Adrenal gland (tissue), 12 donors: ENCODE data around the gene RICTOR. TPM values are rescaled to one million over a fixed set of nuclear protein-coding genes. Genes with fewer than 3 reads are reported as not detected.

Experiments used
- DNase-seq, 7 donors: peaks; one replicate each; pipeline ENCODE4 v3.0.0-alpha.2; 2019 to 2020
- H3K27ac ChIP-seq, 5 donors: fragments of 200-600 bp; sonication (generic) in 4 of 5; 1 replicate in 3 of 5; 2 replicates in 2 of 5; pipeline versions ENCODE4 v1.5.1 to v1.8.0; 2016 to 2020; ENCODE audit warnings: mild to moderate bottlenecking in 1 of 5
- H3K27me3 ChIP-seq: fragments of 200-600 bp; 2 replicates; pipeline ENCODE4 v1.8.0; 2021
- H3K36me3 ChIP-seq, 2 donors: fragments of 200-600 bp; replicated peaks in 1 of 2; 1 replicate in 1 of 2; 2 replicates in 1 of 2; pipeline versions ENCODE4 v1.5.1 to v1.8.0; 2018 to 2022
- H3K4me1 ChIP-seq, 2 donors: fragments of 200-600 bp; replicated peaks in 1 of 2; 1 replicate in 1 of 2; 2 replicates in 1 of 2; pipeline versions ENCODE4 v1.5.1 to v1.8.0; 2018 to 2021
- H3K4me3 ChIP-seq, 4 donors: fragments of 200-600 bp; sonication (generic) in 3 of 4; one replicate each; pipeline ENCODE4 v1.5.1; 2016 to 2018
- H3K9me3 ChIP-seq, 3 donors: fragments of 200-600 bp; sonication (generic) in 1 of 3; replicated peaks in 1 of 3; 1 replicate in 2 of 3; 2 replicates in 1 of 3; pipeline versions ENCODE4 v1.5.1 to v1.8.0; 2016 to 2021
- CTCF ChIP-seq, 6 experiments: fragments of 450-650 bp in 4 of 6; fragments of 200-600 bp in 2 of 6; sonication (generic) in 1 of 6; IDR thresholded peaks; 1 replicate in 5 of 6; 2 replicates in 1 of 6; pipeline versions ENCODE4 v1.5.1 to v1.8.0; 2016 to 2021; ENCODE audit warnings: antibody characterized with exemption in 6 of 6, mild to moderate bottlenecking in 2 of 6, moderate library complexity in 1 of 6
- POLR2A ChIP-seq, 2 donors: fragments of 450-650 bp; IDR thresholded peaks; one replicate each; pipeline ENCODE4 v1.6.1; 2017; ENCODE audit warnings: antibody characterized with exemption in 2 of 2, mild to moderate bottlenecking in 2 of 2, moderate library complexity in 1 of 2
- WGBS, 4 donors: extraction: QIAGEN DNeasy Blood & Tissue Kit in 2 of 4; methylation state at CpG; one replicate each; pipeline versions ENCODE4 v1.1.5 to v1.1.7; 2013 to 2017; 5-methylcytosine and 5-hydroxymethylcytosine counted together
- intact Hi-C, 2 donors: fragments of 100-400 bp; cut with DNase I; formaldehyde crosslinking; loops; one replicate each; pipeline versions ENCODE4 v1.14.1 to v1.15.0; 2022 to 2023
- polyA plus RNA-seq, 3 donors: library from polyadenylated mRNA; stranded (reverse); fragments of 200-250 nt in 2 of 3; fragments of 350-450 nt in 1 of 3; fragmentation: Illumina TruSeq in 1 of 3; extraction: RNeasy Lipid Tissue Mini Kit (QIAGEN cat#74804) in 1 of 3; gene quantifications; one replicate each; pipeline ENCODE4 v1.2.3, GENCODE V29; 2013 to 2014
- total RNA-seq, 9 donors: library from RNA; depleted of rRNA in 4 of 9; stranded (reverse); fragments of >200 nt in 4 of 9; fragments of 120-200 nt in 1 of 9; fragmentation: NEBNext Ultra II Directional in 1 of 9; extraction: Animal tissue kit (Norgen Biotek cat#: 25700) in 1 of 9; gene quantifications; one replicate each; pipeline versions ENCODE4 v1.1.0 to v1.2.4, GENCODE V29; 2013 to 2023
- donor health status: healthy with polysubstance abuse.
- donor health status: Bipolar disorder and iron deficiency.
- donor health status: DM: yes; HTN: yes; CAD: no.
- donor health status: DM: no; HTN: no; CAD: no.
- donor health status: DM: no; HTN: no; CAD: no.
- donor health status: DM: yes; HTN: yes; CAD: no.

The RICTOR gene
- total and polyA plus RNA-seq, 12 donors = 4.7 to 44.7 (median 21.7) TPM

- no peak for DNase-seq
- no peaks in the 10 kb centered on the region for H3K27me3 ChIP-seq
- no peak overlapping the region for H3K27ac ChIP-seq
- WGBS, 4 donors = 82 to 87% (median 86%) methylated on average over 4 of the region's 4 CpGs
- intact Hi-C loops = no loop called here
- H3K4me3 ChIP-seq = no peak overlapping the region
- peaks cover 0 to 46% of the 10 kb centered on the region in 2 donors for H3K36me3 ChIP-seq
- H3K4me1 ChIP-seq = peaks cover 0 to 4% of the 10 kb centered on the region in 2 donors
- TF ChIP-seq CTCF (IDR thresholded peaks at IDR 0.05) = no peak
- H3K9me3 ChIP-seq = no peaks in the 10 kb centered on the region
These were observed 141.3 kb downstream of the RICTOR start for GRCh38 chr5:38932854-38933408.

GRCh38 chr5:38931731-38932130, 142.5 kb downstream of the RICTOR start:
- no peak for DNase-seq
- 58 to 70% (median 66%) methylated on average over 4 of the region's 4 CpGs for WGBS, 4 donors

GRCh38 chr5:38929838-38930237, 144.4 kb downstream of the RICTOR start:
- Histone ChIP-seq H3K27me3 (no peaks in the 10 kb centered on the region), H3K9me3 (no peaks in the 10 kb centered on the region), H3K4me3 (no peak overlapping the region), H3K27ac (no peak overlapping the region), H3K36me3 (peaks cover 0 to 43% of the 10 kb centered on the region in 2 donors), H3K4me1 (peaks cover 0 to 4% of the 10 kb centered on the region in 2 donors)
- 62 to 74% (median 68%) methylated on average over 2 of the region's 2 CpGs for WGBS, 4 donors
- TF ChIP-seq POLR2A (IDR thresholded peaks at IDR 0.05) (no peak), CTCF (IDR thresholded peaks at IDR 0.05) (no peak)
- DNase-seq = no peak
- intact Hi-C loops = loop anchor here in 1 of 2 donors (10.0 kb wide), 1 partner anchor 485 kb away; no protein-coding TSS in a partner anchor

More at GRCh38 chr5:38931731-38932130, 142.5 kb downstream of the RICTOR start:
- no peaks in the 10 kb centered on the region for H3K9me3 ChIP-seq
- TF ChIP-seq CTCF (IDR thresholded peaks at IDR 0.05) (no peak), POLR2A (IDR thresholded peaks at IDR 0.05) (no peak)
- peaks cover 0 to 4% of the 10 kb centered on the region in 2 donors for H3K4me1 ChIP-seq
- H3K36me3 ChIP-seq = peaks cover 0 to 41% of the 10 kb centered on the region in 2 donors
- H3K4me3 ChIP-seq = no peak overlapping the region
- intact Hi-C loops = no loop called here
- H3K27me3 ChIP-seq = no peaks in the 10 kb centered on the region
- peak overlapping the region in 2 of 5 donors; percentile 40 to 53 for H3K27ac ChIP-seq

- intact Hi-C loops = loop anchor here in 1 of 2 donors (10.0 kb wide), 1 partner anchor 483 kb away; no protein-coding TSS in a partner anchor
- Histone ChIP-seq H3K9me3 (no peaks in the 10 kb centered on the region), H3K4me1 (peaks cover 8 to 15% of the 10 kb centered on the region in 2 donors), H3K27me3 (no peaks in the 10 kb centered on the region), H3K27ac (no peak overlapping the region), H3K4me3 (no peak overlapping the region), H3K36me3 (peaks cover 0 to 33% of the 10 kb centered on the region in 2 donors)
- DNase-seq = no peak
- TF ChIP-seq POLR2A (IDR thresholded peaks at IDR 0.05) (no peak), CTCF (IDR thresholded peaks at IDR 0.05) (no peak)
- WGBS, 4 donors = 89 to 96% (median 92%) methylated on average over 2 of the region's 2 CpGs
These were observed 146.7 kb downstream of the RICTOR start for GRCh38 chr5:38927470-38927869.
